ENCODE data around the gene FGGY. TPM values are rescaled to one million over a fixed set of nuclear protein-coding genes. Genes with fewer than 3 reads are reported as not detected.
A peak's percentile ranks its signal among the peaks of the same experiment; 100 is the strongest.

Gene FGGY
- total RNA-seq, 1 donor from 2014 or later, result 12.6 TPM

GRCh38 chr1:59685101-59685500 is 388.2 kb downstream of the FGGY start:
- no peak for DNase-seq (ENCODE audit: extremely low spot score, unreplicated experiment)
- Mint-ChIP-seq H3K27ac (peak overlapping the region; percentile 25), H3K4me1 (ENCODE audit: unreplicated experiment) (peaks cover 47% of the 10 kb centered on the region), H3K4me3 (no peak overlapping the region), H3K36me3 (no peaks in the 10 kb centered on the region), H3K9me3 (no peaks in the 10 kb centered on the region), H3K27me3 (no peaks in the 10 kb centered on the region)
- no peak for TF ChIP-seq CTCF (conservative IDR thresholded peaks at IDR 0.05)

- H3K27me3 Mint-ChIP-seq, result no peaks in the 10 kb centered on the region
- no peak for DNase-seq (ENCODE audit: extremely low spot score, unreplicated experiment)
- no peak overlapping the region for H3K27ac Mint-ChIP-seq
- H3K9me3 Mint-ChIP-seq, result no peaks in the 10 kb centered on the region
- peaks cover 49% of the 10 kb centered on the region for H3K4me1 Mint-ChIP-seq (ENCODE audit: unreplicated experiment)
- no peak for TF ChIP-seq CTCF (conservative IDR thresholded peaks at IDR 0.05)
- H3K4me3 Mint-ChIP-seq, result no peak overlapping the region
- no peaks in the 10 kb centered on the region for H3K36me3 Mint-ChIP-seq
Measured at GRCh38 chr1:59685666-59686065, 388.8 kb downstream of the FGGY start.

- H3K4me3 Mint-ChIP-seq, result no peak overlapping the region
Measured at GRCh38 chr1:59686170-59686569, 389.3 kb downstream of the FGGY start.

GRCh38 chr1:59686574-59686973 is 389.7 kb downstream of the FGGY start:
- Mint-ChIP-seq H3K27ac (no peak overlapping the region), H3K4me3 (no peak overlapping the region), H3K4me1 (ENCODE audit: unreplicated experiment) (peaks cover 46% of the 10 kb centered on the region), H3K36me3 (no peaks in the 10 kb centered on the region), H3K9me3 (no peaks in the 10 kb centered on the region), H3K27me3 (no peaks in the 10 kb centered on the region)
- TF ChIP-seq CTCF (conservative IDR thresholded peaks at IDR 0.05), result no peak
- no peak for DNase-seq (ENCODE audit: extremely low spot score, unreplicated experiment)

More at GRCh38 chr1:59686170-59686569, 389.3 kb downstream of the FGGY start:
- no peak for TF ChIP-seq CTCF (conservative IDR thresholded peaks at IDR 0.05)
- Mint-ChIP-seq H3K27me3 (no peaks in the 10 kb centered on the region), H3K9me3 (no peaks in the 10 kb centered on the region), H3K4me1 (ENCODE audit: unreplicated experiment) (peaks cover 47% of the 10 kb centered on the region), H3K27ac (no peak overlapping the region), H3K36me3 (no peaks in the 10 kb centered on the region)
- no peak for DNase-seq (ENCODE audit: extremely low spot score, unreplicated experiment)

- no peak for DNase-seq (ENCODE audit: extremely low spot score, unreplicated experiment)
- Mint-ChIP-seq H3K36me3 (no peaks in the 10 kb centered on the region), H3K4me3 (no peak overlapping the region), H3K27ac (no peak overlapping the region), H3K27me3 (no peaks in the 10 kb centered on the region), H3K4me1 (ENCODE audit: unreplicated experiment) (peaks cover 48% of the 10 kb centered on the region), H3K9me3 (no peaks in the 10 kb centered on the region)
- TF ChIP-seq CTCF (conservative IDR thresholded peaks at IDR 0.05), result no peak
Measured at GRCh38 chr1:59687081-59687480, 390.2 kb downstream of the FGGY start.

GRCh38 chr1:59688976-59689375 is 392.1 kb downstream of the FGGY start:
- DNase-seq (ENCODE audit: extremely low spot score, unreplicated experiment), result no peak
- Mint-ChIP-seq H3K9me3 (no peaks in the 10 kb centered on the region), H3K4me1 (ENCODE audit: unreplicated experiment) (peaks cover 50% of the 10 kb centered on the region), H3K27me3 (no peaks in the 10 kb centered on the region), H3K4me3 (peak overlapping the region; percentile 12), H3K36me3 (no peaks in the 10 kb centered on the region), H3K27ac (peak overlapping the region; percentile 14)
- TF ChIP-seq CTCF (conservative IDR thresholded peaks at IDR 0.05), result no peak

All from type B pancreatic cell (in vitro differentiated cells).